ENCODE data around the gene CATSPERZ. TPM values are rescaled to one million over a fixed set of nuclear protein-coding genes. Genes with fewer than 3 reads are reported as not detected.
A peak's percentile ranks its signal among the peaks of the same experiment; 100 is the strongest.

Gene CATSPERZ
- total RNA-seq, 1 experiment from 2014 or later, result not detected

- peaks cover 27% of the 10 kb centered on the region for H3K4me1 ChIP-seq (replicated peaks; ENCODE audit: insufficient read depth)
- intact Hi-C loops (cut with micrococcal nuclease; ENCODE audit: unreplicated experiment), result loop anchor here (1.0 to 10.0 kb wide), 6 partner anchors 15 to 469 kb away; partner anchors contain the start of genes COX8A, FKBP2, MARK2 and PRDX5
- peak overlapping the region; percentile 77 for H3K4me2 ChIP-seq
- H4K20me1 ChIP-seq (ENCODE audit: insufficient read depth), result no peaks in the 10 kb centered on the region; the same call in 1 of the 2 replicates
- H3K79me2 ChIP-seq (ENCODE audit: low read depth), result peaks cover 21% of the 10 kb centered on the region
- H3K9me3 ChIP-seq (ENCODE audit: insufficient read depth, low read depth), result no peaks in the 10 kb centered on the region
- H3K27ac ChIP-seq, result no peak overlapping the region
- H3K27me3 ChIP-seq (ENCODE audit: insufficient read depth, low read depth), result 0 out of 2 replicates have a peak, but pooled peaks cover 7% of the 10 kb centered on the region
- H2AFZ ChIP-seq, result no peak overlapping the region
- no TSS peak for BruUV-seq (replicated peaks)
- H3K36me3 ChIP-seq (ENCODE audit: low read depth), result no peaks in the 10 kb centered on the region
- H3K9me2 ChIP-seq (ENCODE audit: insufficient read depth), result no peaks in the 10 kb centered on the region
- ChIA-PET CTCF (interaction anchor here (0.6 to 1.9 kb wide), 11 partner anchors 14 to 345 kb away, joined by 3 to 22 read pairs (median 6); partner anchors contain the start of genes PPP1R14B, PRDX5 and TRMT112), POLR2A (ENCODE audit: unreplicated experiment) (interaction anchor here (0.5 kb wide), 2 partner anchors 27 to 118 kb away, joined by 7 to 19 read pairs; partner anchors contain the start of gene STIP1)
- H3K4me3 ChIP-seq, result no peak overlapping the region; the same call in 1 of the 2 replicates
- peaks cover 24% of the 10 kb centered on the region; the same call in 1 of the 2 replicates for H3F3A ChIP-seq (ENCODE audit: insufficient read depth, low read depth)
- DNase-seq, result peak in 1 of 2 experiments; percentile 34
- TF ChIP-seq EZH2 (IDR thresholded peaks at IDR 0.05; ENCODE audit: low read depth) (no peak), CTCF (conservative IDR thresholded peaks at IDR 0.05) (no peak)
Measured at GRCh38 chr11:64303109-64304031, 3.2 kb downstream of the CATSPERZ start.

DNA sequence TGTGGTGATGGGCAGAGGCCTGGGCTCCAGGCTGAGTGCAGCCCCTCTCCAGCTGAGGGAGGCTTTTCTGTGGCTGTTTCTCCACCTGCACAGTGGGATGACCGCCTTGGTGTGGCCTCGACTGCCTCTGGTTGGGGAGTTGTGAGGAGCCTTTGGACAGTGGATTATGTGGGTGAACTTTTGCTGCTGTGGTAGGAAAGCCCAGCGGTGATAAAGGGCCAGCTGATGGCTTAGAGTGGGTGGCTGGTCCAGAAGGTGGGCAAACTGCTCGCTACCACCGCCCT lies 3.8 kb downstream of the CATSPERZ start:
- Histone ChIP-seq H4K20me1 (ENCODE audit: insufficient read depth) (no peaks in the 10 kb centered on the region; the same call in 1 of the 2 replicates), H3K4me1 (replicated peaks; ENCODE audit: insufficient read depth) (peaks cover 27% of the 10 kb centered on the region), H3K36me3 (ENCODE audit: low read depth) (0 out of 2 replicates have a peak, but pooled peaks cover 2% of the 10 kb centered on the region), H3F3A (ENCODE audit: insufficient read depth, low read depth) (peaks cover 24% of the 10 kb centered on the region; the same call in 1 of the 2 replicates), H3K27me3 (ENCODE audit: insufficient read depth, low read depth) (0 out of 2 replicates have a peak, but pooled peaks cover 7% of the 10 kb centered on the region), H3K27ac (no peak overlapping the region), H2AFZ (no peak overlapping the region), H3K79me2 (ENCODE audit: low read depth) (peaks cover 21% of the 10 kb centered on the region), H3K4me3 (peak overlapping the region; percentile 74; the same call in 1 of the 2 replicates), H3K4me2 (peak overlapping the region; percentile 77), H3K9me3 (ENCODE audit: insufficient read depth, low read depth) (no peaks in the 10 kb centered on the region), H3K9me2 (ENCODE audit: insufficient read depth) (no peaks in the 10 kb centered on the region)
- peak in 1 of 2 experiments; percentile 32 for DNase-seq
- TF ChIP-seq EZH2 (IDR thresholded peaks at IDR 0.05; ENCODE audit: low read depth) (no peak), CTCF (conservative IDR thresholded peaks at IDR 0.05) (no peak)
- ChIA-PET CTCF (interaction anchor here (0.7 to 1.9 kb wide), 9 partner anchors 14 to 1550 kb away, joined by 3 to 20 read pairs (median 8); partner anchors contain the start of genes PRDX5, SF1, TRMT112 and ZBTB3), POLR2A (ENCODE audit: unreplicated experiment) (interaction anchor here (0.5 to 0.7 kb wide), 3 partner anchors 118 to 356 kb away, joined by 4 to 19 read pairs (median 5); partner anchors contain the start of gene STIP1)
- no TSS peak for BruUV-seq (replicated peaks)
- intact Hi-C loops (cut with micrococcal nuclease; ENCODE audit: unreplicated experiment), result loop anchor here (1.0 to 10.0 kb wide), 6 partner anchors 15 to 469 kb away; partner anchors contain the start of genes COX8A, FKBP2, MARK2 and PRDX5
